Natural killer cell (primary cell): ENCODE measurements around the gene NDUFAF5. TPM values are rescaled to one million over a fixed set of nuclear protein-coding genes. Genes with fewer than 3 reads are reported as not detected.
"Not testable (repeated sequence)": the region's sequence is repeated elsewhere in the genome, so short reads cannot be mapped to it uniquely, and the experiment has no call there.

Experiments used
- ATAC-seq, 3 donors: fragments of 150-1000 bp in 2 of 3; fragments of 200-7000 bp in 1 of 3; cut with Tn5 transposase; 1 replicate in 1 of 3; 2 replicates in 2 of 3; pipeline ENCODE4 v1.10.0; 2021; ENCODE audit warnings: mild to moderate bottlenecking in 2 of 3, moderate library complexity in 2 of 3
- DNase-seq, 2 donors: peaks; one replicate each; pipeline versions ENCODE4 v3.0.0 to v3.0.0-alpha.2; 2013 to 2021; ENCODE audit warnings: mixed read lengths in 1 of 2
- H3K27ac ChIP-seq: one replicate; pipeline ENCODE4 v1.5.1; 2013; ENCODE audit warnings: mild to moderate bottlenecking, low read length
- H3K27me3 ChIP-seq: one replicate; pipeline ENCODE4 v1.6.1; 2013; ENCODE audit warnings: low read length; ENCODE audit not compliant: control insufficient read depth, insufficient read depth
- H3K36me3 ChIP-seq: one replicate; pipeline ENCODE4 v1.6.1; 2013; ENCODE audit warnings: low read length; ENCODE audit not compliant: control insufficient read depth, insufficient read depth
- H3K4me1 ChIP-seq: one replicate; pipeline ENCODE4 v1.6.1; 2013; ENCODE audit warnings: low read length; ENCODE audit not compliant: control insufficient read depth, insufficient read depth
- H3K4me3 ChIP-seq: one replicate; pipeline ENCODE4 v1.5.1; 2013; ENCODE audit warnings: low read length
- H3K9me3 ChIP-seq: one replicate; pipeline ENCODE4 v1.6.1; 2013; ENCODE audit warnings: low read length; ENCODE audit not compliant: control insufficient read depth, insufficient read depth
- H3K27ac Mint-ChIP-seq, 2 donors: one replicate each; pipeline ENCODE4 v1.8.0; 2022; ENCODE audit warnings: mild to moderate bottlenecking in 2 of 2, mixed read lengths in 2 of 2, moderate library complexity in 1 of 2
- H3K27me3 Mint-ChIP-seq, 2 donors: one replicate each; pipeline ENCODE4 v1.8.0; 2022; ENCODE audit warnings: low read depth in 2 of 2, mixed read lengths in 2 of 2
- H3K36me3 Mint-ChIP-seq: one replicate; pipeline ENCODE4 v1.8.0; 2022; ENCODE audit warnings: mixed read lengths
- H3K4me1 Mint-ChIP-seq, 2 donors: one replicate each; pipeline ENCODE4 v1.8.0; 2022; ENCODE audit warnings: mixed read lengths in 2 of 2
- H3K4me3 Mint-ChIP-seq: one replicate; pipeline ENCODE4 v1.8.0; 2022; ENCODE audit warnings: mild to moderate bottlenecking, moderate library complexity, mixed read lengths
- H3K9me3 Mint-ChIP-seq, 2 donors: one replicate each; pipeline ENCODE4 v1.8.0; 2022; ENCODE audit warnings: mixed read lengths in 2 of 2
- CTCF ChIP-seq: fragments of 200-600 bp; IDR thresholded peaks from one replicate; pipeline ENCODE4 v1.8.0; 2022; ENCODE audit warnings: antibody characterized with exemption
- WGBS: methylation state at CpG from one replicate; pipeline ENCODE4 v1.1.7; 2013; ENCODE audit warnings: missing lambda C conversion rate; ENCODE audit not compliant: insufficient coverage; 5-methylcytosine and 5-hydroxymethylcytosine counted together
- intact Hi-C: fragments of 100-400 bp; cut with micrococcal nuclease; formaldehyde crosslinking; loops from one replicate; pipeline ENCODE4 v1.14.2; 2022
- total RNA-seq, 4 donors: library from RNA; stranded (reverse); fragments of 120-200 nt in 1 of 4; gene quantifications; one replicate each; pipeline versions ENCODE4 v1.2.3 to v1.2.4, GENCODE V29; 2013 to 2022

Gene NDUFAF5
- total RNA-seq, 3 donors from 2014 or later (not counting 1 experiment from before 2014, with no cell fraction given), result 63.4 to 75.9 (median 63.7) TPM

- no peaks in the 10 kb centered on the region for H3K27me3 Mint-ChIP-seq
- ATAC-seq (no peak), DNase-seq (no peak)
- no peak for TF ChIP-seq CTCF
- no peak overlapping the region for H3K27ac ChIP-seq
- no peak overlapping the region for H3K4me3 Mint-ChIP-seq
- WGBS, result 79% methylated on average over 2 of the region's 5 CpGs
- no peaks in the 10 kb centered on the region for H3K27me3 ChIP-seq
- no peaks in the 10 kb centered on the region for H3K4me1 Mint-ChIP-seq
- H3K36me3 Mint-ChIP-seq, result peaks cover 13% of the 10 kb centered on the region
- no peaks in the 10 kb centered on the region for H3K4me1 ChIP-seq
- H3K36me3 ChIP-seq, result peaks cover 30% of the 10 kb centered on the region
- no peak overlapping the region for H3K4me3 ChIP-seq
- no peak overlapping the region for H3K27ac Mint-ChIP-seq
- H3K9me3 ChIP-seq, result no peaks in the 10 kb centered on the region
- intact Hi-C loops, result no loop called here
- no peaks in the 10 kb centered on the region for H3K9me3 Mint-ChIP-seq
These were observed 29.0 kb upstream of the NDUFAF5 start for GRCh38 chr20:13755809-13756208.

- H3K27ac Mint-ChIP-seq, result no peak overlapping the region
- Histone ChIP-seq H3K36me3 (peaks cover 30% of the 10 kb centered on the region), H3K27ac (no peak overlapping the region), H3K9me3 (no peaks in the 10 kb centered on the region), H3K4me1 (no peaks in the 10 kb centered on the region), H3K4me3 (no peak overlapping the region), H3K27me3 (no peaks in the 10 kb centered on the region)
- intact Hi-C loops, result no loop called here
- no peaks in the 10 kb centered on the region for H3K27me3 Mint-ChIP-seq
- TF ChIP-seq CTCF, result no peak
- no peaks in the 10 kb centered on the region for H3K4me1 Mint-ChIP-seq
- ATAC-seq, result no peak
- no peak for DNase-seq
- no peaks in the 10 kb centered on the region for H3K9me3 Mint-ChIP-seq
- 94% methylated on average over 1 of the region's 1 CpG for WGBS
- no peak overlapping the region for H3K4me3 Mint-ChIP-seq
- H3K36me3 Mint-ChIP-seq, result peaks cover 13% of the 10 kb centered on the region
These were observed 28.3 kb upstream of the NDUFAF5 start for GRCh38 chr20:13756551-13756950.

- Mint-ChIP-seq H3K4me3 (no peak overlapping the region), H3K36me3 (peaks cover 15% of the 10 kb centered on the region), H3K9me3 (no peaks in the 10 kb centered on the region), H3K27ac (no peak overlapping the region), H3K4me1 (no peaks in the 10 kb centered on the region), H3K27me3 (no peaks in the 10 kb centered on the region)
- no peaks in the 10 kb centered on the region for H3K27me3 ChIP-seq
- H3K36me3 ChIP-seq, result peaks cover 40% of the 10 kb centered on the region
- no peak for ATAC-seq
- H3K4me3 ChIP-seq, result no peak overlapping the region
- H3K9me3 ChIP-seq, result no peaks in the 10 kb centered on the region
- no peak for DNase-seq
- no peak overlapping the region for H3K27ac ChIP-seq
- no CpG with 5 or more reads among the region's 1 CpG for WGBS
- intact Hi-C loops, result no loop called here
- H3K4me1 ChIP-seq, result no peaks in the 10 kb centered on the region
- TF ChIP-seq CTCF, result no peak
These were observed 25.9 kb upstream of the NDUFAF5 start for GRCh38 chr20:13758884-13759283.

- H3K4me3 ChIP-seq, H3K9me3 ChIP-seq, H3K27me3 ChIP-seq, H3K27me3 Mint-ChIP-seq, DNase-seq, H3K27ac ChIP-seq, H3K4me1 Mint-ChIP-seq, H3K9me3 Mint-ChIP-seq, ATAC-seq, H3K27ac Mint-ChIP-seq, H3K4me1 ChIP-seq, H3K4me3 Mint-ChIP-seq, intact Hi-C loops: not testable (repeated sequence)
- 99% methylated on average over 33 of the region's 33 CpGs for WGBS
- peaks cover 30% of the 10 kb centered on the region for H3K36me3 Mint-ChIP-seq
- peaks cover 45% of the 10 kb centered on the region for H3K36me3 ChIP-seq
These were observed 24.3 kb upstream of the NDUFAF5 start for GRCh38 chr20:13760451-13760946.
